GM12891 (cell line): ENCODE data around the gene PPP2R2B.

Source experiments
- POLR2A ChIP-seq: IDR thresholded peaks from 2 replicates; pipeline ENCODE4 v1.6.1; 2011; ENCODE audit warnings: low read depth, low read length, control low read depth
- POLR2AphosphoS5 ChIP-seq: IDR thresholded peaks from 2 replicates; pipeline ENCODE4 v1.6.1; 2011; ENCODE audit warnings: low read depth, low read length, control low read depth
- SPI1 ChIP-seq: IDR thresholded peaks from 2 replicates; pipeline ENCODE4 v1.6.1; 2011; ENCODE audit warnings: low read depth, low read length, control low read depth

DNA sequence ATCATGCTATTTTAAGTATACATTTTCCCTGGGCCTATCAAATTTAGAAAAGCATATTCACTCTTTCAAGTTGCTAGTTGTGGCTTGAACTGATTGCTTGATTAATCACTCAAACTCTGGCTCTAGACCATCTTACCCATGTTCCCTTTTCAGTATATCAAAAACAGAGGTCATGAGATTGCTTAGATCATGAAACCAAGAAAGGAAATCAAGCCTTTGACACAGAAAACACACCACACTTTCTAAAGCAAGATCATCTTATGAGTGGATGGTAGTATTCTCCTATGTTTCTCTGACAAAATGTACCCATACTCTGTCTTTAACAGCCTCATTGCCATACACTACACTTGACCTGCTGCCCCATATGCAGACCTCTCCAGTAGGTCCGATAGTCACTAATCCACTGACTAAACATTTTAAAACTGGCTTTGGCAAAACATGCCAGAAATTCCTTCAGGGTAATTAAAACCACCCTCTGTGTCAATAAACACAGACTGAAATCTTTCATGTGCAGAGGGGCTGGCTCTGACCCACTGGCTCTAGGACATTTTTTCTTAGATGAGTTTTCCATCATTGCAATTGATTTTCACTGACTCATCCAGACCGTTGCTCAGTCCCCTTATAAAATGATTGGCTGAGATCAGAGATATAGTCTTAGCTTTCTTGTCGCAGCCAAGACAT is 18.2 kb downstream of the PPP2R2B start:
- TF ChIP-seq SPI1, result no peak
- TF ChIP-seq POLR2A, result no peak
- TF ChIP-seq POLR2AphosphoS5, result no peak
